Measurements from ENCODE around the gene KCNQ1.
A peak's percentile ranks its signal among the peaks of the same experiment; 100 is the strongest.

Gene KCNQ1

GRCh38 chr11:2827256-2827655 lies 382.4 kb downstream of the KCNQ1 start:
- no peak for DNase-seq (ENCODE audit: low read depth)

GRCh38 chr11:2827792-2828191 lies 383.0 kb downstream of the KCNQ1 start:
- no peak for DNase-seq (ENCODE audit: low read depth)

GRCh38 chr11:2828585-2829330 lies 383.9 kb downstream of the KCNQ1 start:
- no peak for DNase-seq (ENCODE audit: low read depth)

- no peak for DNase-seq (ENCODE audit: low read depth)
These were observed 385.4 kb downstream of the KCNQ1 start for GRCh38 chr11:2830030-2830812.

- DNase-seq (ENCODE audit: low read depth): no peak
These were observed 386.1 kb downstream of the KCNQ1 start for GRCh38 chr11:2830886-2831285.

GRCh38 chr11:2831781-2832532 lies 387.1 kb downstream of the KCNQ1 start:
- no peak for DNase-seq (ENCODE audit: low read depth)

- DNase-seq (ENCODE audit: low read depth): no peak
These were observed 387.8 kb downstream of the KCNQ1 start for GRCh38 chr11:2832533-2833020.

GRCh38 chr11:2833051-2833715 lies 388.4 kb downstream of the KCNQ1 start:
- no peak for DNase-seq (ENCODE audit: low read depth)

- no peak for DNase-seq (ENCODE audit: low read depth)
These were observed 389.1 kb downstream of the KCNQ1 start for GRCh38 chr11:2833716-2834502.

- DNase-seq (ENCODE audit: low read depth): no peak
These were observed 389.9 kb downstream of the KCNQ1 start for GRCh38 chr11:2834503-2835273.

- no peak for DNase-seq (ENCODE audit: low read depth)
These were observed 390.5 kb downstream of the KCNQ1 start for GRCh38 chr11:2835296-2835695.

GRCh38 chr11:2835751-2836150 lies 390.9 kb downstream of the KCNQ1 start:
- DNase-seq (ENCODE audit: low read depth): no peak

- DNase-seq (ENCODE audit: low read depth): no peak
These were observed 391.7 kb downstream of the KCNQ1 start for GRCh38 chr11:2836315-2837095.

GRCh38 chr11:2837096-2837601 lies 392.3 kb downstream of the KCNQ1 start:
- peak; percentile 47 for DNase-seq (ENCODE audit: low read depth)

- DNase-seq (ENCODE audit: low read depth): no peak
These were observed 392.8 kb downstream of the KCNQ1 start for GRCh38 chr11:2837651-2838050.

GRCh38 chr11:2838091-2838490 lies 393.3 kb downstream of the KCNQ1 start:
- no peak for DNase-seq (ENCODE audit: low read depth)

- DNase-seq (ENCODE audit: low read depth): no peak
These were observed 394.0 kb downstream of the KCNQ1 start for GRCh38 chr11:2838676-2839294.

GRCh38 chr11:2839395-2839943 lies 394.7 kb downstream of the KCNQ1 start:
- no peak for DNase-seq (ENCODE audit: low read depth)
